Measurements from ENCODE around the gene ZNF441.
"Not testable (repeated sequence)": the region's sequence is repeated elsewhere in the genome, so short reads cannot be mapped to it uniquely, and the experiment has no call there.

The ZNF441 gene

DNA sequence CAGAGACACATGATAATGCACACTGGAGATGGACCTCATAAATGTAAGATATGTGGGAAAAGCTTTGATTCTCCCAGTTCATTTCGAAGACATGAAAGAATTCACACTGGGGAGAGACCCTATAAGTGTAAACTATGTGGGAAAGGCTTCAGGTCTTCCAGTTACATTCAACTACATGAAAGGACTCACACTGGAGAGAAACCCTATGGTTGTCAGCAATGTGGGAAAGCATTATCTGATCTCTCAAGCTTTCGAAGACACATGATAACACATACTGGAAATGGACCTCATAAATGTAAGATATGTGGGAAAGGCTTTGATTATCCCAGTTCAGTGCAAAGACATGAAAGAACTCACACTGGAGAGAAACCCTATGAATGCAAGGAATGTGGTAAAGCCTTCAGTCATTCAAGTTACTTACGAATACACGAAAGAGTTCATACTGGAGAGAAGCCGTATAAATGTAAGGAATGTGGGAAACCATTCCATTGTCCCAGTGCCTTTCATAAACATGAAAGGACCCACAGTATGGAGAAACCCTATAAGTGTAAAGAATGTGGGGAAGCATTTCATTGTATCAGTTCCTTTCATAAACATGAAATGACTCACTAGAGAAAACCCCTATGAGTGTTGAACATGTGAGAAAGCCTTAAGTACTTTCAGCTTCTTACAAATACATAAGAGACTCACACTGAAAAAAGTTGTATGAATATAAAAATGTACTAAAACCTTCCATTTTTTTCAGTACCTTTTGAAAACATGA is 14.7 kb downstream of the ZNF441 start:
- DNase-seq = no peak

DNA sequence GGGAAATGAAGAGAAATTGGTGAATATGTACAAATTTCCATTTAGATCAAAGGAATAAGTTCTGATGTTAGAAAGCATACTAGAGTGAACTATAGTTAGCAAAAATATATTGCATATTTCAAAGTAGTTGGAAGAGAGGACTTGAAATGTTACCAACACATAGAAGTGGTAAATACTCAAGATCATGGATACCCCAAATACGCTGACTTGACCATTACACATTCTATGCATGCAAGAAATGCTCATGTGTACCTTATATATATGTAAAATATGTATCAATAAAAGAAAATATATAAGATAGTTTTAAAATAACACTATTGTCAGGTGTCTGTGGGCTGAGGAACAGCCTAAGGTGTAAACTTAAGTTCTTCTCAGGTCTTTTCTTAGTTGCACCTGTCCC is 17.0 kb downstream of the ZNF441 start:
- DNase-seq = no peak

DNA sequence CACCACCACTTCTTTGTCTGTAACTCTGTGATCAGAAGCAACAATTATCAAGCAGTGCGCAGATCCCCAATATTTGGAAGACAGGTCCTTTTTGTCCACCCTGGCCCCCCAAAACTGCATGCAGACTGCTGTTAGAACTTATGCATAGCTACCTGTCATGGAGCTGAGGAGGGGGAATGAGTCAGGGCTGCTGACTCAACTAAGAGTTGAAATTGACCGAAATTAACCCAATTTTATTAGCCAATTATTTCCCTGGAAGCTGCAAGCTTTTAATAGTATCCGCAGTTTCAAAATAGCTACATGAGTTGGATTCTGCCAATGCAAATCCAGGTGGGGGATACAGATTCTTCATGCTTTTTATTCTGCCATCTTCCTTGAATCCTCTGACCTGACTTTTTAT is 17.6 kb downstream of the ZNF441 start:
- no peak for DNase-seq

DNA sequence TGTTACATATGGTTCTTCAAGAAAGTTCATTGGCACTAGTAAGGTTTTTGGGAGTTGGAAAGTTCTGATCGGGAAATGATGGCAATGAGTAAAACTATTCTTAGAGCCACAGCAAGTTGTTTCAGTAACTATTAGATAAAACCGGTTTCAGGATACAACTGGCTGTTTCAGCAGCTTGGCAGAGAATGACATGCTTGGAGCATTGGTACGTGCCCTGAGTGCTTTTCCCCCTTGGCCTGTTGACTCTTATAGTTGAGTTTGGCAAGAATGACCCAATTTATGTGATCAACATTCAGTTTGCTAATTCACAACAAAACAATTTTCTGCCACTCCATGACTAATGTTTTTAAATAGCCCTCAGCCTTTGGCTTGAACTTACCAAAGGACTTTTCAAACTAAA is 20.7 kb downstream of the ZNF441 start:
- DNase-seq = no peak

DNA sequence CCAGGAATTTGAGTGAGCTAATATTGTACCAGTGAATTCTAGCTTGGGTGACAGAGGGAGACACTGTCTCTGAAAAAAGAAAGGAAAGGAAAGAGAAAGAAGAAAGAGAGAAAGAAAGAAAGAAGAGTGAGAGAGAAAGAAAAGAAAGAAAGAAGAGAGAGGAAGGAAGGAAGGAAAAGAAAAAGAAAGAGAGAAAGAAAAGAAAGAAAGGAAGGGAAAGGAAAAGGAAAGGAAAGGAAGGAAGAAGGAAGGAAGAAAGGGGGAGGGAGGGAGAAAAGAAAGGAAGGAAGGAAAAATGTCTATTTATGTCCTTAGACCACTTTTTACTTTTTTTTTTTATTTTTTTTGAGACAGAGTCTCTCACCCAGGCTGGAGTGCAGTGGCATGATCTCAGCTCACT is 26.1 kb downstream of the ZNF441 start:
- no peak for DNase-seq

DNA sequence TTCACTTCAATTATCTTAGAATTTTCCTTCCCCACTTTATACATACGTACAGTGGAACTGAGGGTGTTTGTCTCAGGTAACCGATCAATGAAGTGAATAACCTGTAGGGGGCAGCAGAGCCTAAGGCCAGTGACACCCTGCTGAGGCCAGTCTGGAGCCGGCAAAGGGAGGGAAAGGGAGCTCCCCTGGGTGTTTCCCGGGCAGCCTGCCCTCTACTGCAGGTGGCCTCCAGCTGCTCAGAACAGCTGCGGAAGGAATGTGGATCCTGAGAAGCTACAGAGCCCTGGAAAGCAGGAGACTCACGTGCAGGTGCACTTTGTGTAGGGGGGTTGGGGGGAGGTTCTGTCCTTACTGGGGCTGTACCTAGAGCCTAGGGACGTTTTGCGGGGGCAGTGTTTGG is 30.7 kb downstream of the ZNF441 start:
- peak; percentile 13 for DNase-seq

DNA sequence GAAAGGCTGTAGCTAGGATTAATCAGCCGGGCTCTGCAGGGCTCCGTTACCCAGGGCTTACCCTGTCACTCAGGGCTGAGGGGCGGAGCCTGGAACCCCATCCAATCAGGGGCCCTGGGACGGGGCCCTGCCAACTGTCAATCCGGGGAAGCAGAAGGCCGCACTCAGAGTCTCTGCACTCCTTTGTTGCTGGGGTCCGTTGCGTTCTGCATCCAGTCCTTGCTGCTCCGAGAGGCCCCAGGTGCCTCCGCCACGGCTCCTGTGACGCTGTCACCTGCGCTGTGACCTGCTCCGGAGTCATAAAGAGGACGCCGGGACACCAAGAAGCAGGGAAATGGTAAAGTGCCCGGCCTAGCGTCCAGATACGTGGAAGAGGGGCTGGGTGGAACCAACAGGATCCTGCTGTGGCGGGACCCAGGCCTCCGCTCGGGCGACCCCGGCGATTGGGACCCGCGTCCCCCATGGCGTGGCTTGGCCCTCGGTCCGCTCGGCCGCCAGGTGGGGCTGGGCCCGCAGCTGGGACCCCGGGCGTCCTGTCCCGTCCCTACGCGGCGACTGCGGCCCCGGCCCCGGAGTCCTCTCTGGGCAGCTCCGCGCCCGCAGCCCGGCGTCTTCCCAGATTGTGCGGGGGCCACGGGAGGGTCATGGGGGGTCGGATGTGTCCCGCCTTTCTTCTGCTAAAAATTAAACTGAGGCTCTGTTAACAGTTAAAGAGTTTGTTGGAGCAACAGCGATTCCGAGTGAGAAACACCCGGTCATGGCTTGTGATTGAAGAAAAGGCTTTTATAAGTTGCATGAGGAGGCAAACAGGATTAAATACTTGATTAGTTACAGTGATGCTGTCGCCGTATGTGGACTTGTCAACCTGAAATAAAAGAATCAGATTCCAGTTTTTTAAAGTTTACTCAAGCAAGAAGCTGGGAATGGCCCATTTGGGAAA is 31.9 kb downstream of the ZNF441 start, which contains the start of gene ZNF491:
ZNF491 (plus strand) TSS at position 133 of the 940 bp plus-strand sequence. CDS start 7,431 bp downstream, outside the sequence.
- peak; percentile 77 for DNase-seq

DNA sequence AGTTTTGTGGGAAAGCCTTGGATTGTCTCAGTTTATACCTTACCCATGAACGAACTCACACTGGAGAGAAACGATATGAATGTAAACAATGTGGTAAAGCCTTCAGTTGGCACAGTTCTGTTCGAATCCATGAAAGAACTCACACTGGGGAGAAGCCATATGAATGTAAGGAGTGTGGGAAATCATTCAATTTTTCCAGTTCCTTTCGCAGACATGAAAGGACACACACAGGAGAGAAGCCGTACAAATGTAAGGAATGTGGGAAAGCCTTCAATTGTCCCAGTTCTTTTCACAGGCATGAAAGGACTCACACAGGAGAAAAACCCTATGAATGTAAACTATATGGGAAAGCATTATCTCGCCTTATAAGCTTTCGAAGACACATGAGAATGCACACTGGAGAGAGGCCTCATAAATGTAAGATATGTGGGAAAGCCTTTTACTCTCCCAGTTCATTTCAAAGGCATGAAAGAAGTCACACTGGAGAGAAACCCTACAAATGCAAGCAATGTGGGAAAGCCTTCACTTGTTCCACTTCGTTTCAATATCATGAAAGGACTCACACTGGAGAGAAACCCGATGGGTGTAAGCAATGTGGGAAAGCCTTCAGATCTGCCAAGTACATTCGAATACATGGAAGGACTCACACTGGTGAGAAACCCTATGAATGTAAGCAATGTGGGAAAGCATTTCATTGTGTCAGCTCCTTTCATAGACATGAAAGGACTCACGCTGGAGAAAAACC is 39.7 kb downstream of the ZNF441 start:
- DNase-seq = no peak

DNA sequence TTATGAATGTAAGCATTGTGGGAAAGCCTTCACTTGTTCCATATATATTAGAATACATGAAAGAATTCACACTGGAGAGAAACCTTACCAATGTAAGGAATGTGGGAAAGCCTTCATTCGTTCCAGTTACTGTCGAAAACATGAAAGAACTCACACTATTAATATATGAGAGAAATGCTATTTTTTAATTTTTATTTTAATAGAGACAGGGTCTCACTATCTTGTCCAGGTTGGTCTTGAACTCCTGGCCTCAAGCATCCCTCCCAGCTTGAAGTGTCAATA is 40.2 kb downstream of the ZNF441 start:
- no peak for DNase-seq

DNA sequence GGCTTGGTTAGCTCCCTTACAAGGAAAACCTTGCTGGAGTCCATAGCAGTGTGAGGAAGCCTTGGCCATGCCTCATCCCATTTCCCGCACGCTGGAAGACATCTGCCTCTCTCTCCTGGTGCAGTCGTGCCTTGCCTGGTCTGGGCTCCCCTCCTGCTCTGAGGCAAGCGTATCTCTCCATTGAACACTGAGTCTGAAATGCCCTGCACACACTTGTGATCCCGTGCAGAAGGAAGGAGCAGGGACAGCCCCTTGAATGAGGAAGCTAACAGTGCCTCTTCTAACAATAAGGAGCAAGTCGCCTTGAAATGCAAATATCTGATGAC is 46.9 kb downstream of the ZNF441 start:
- DNase-seq = no peak

DNA sequence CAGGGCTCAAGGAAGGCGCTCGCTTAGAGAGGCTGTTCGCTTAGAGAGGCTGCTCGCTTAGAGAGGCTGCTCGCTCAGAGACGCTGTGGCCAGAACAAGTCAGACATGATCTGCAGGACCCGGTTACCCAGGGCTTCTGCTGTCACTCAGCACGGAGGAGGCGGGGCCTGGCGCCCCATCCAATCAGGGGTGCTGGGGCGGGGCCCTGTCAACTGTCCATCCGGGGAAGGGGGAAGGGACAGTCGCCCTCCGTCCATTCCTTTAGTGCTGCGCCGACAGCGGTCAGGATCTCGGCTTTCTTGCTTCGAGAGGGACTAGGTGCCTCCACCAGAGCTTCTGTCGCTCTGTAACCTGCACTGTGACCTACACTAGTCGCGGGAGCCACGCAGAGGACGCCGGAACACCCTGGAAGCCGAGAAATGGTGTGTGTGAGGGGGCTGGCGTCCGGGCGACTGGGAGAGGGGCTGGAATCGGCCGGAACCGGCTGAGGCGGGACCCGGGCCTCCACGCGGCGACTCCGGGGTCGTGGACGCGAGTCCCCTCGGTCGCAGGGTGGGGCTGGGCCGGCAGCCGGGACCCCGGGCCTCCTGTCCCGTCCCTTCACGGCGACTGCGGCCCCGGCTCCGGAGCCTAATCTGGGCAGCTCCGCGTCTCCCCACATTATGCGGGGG is 47.4 kb downstream of the ZNF441 start, which contains the start of gene ZNF440:
ZNF440 (plus strand) TSS at position 245 of the 671 bp plus-strand sequence; CDS start at position 420, 175 bp downstream.
- DNase-seq = peak; percentile 66

DNA sequence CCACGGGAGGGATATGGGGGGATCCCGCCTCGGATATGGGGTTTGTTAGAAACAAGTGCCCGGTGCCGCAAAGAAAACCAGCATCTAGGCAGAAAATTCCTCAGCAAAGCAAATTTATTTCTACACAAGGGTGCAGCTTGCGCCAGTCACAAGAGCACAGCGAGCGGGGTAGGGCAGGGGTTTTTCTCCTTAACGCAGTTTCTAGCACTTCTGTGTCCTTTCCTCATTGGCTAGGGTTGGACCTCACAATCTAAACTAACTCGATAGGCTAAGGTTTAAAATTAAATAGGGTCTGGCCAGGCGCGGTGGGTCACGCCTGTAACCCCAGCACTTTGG is 47.9 kb downstream of the ZNF441 start:
- DNase-seq = no peak

DNA sequence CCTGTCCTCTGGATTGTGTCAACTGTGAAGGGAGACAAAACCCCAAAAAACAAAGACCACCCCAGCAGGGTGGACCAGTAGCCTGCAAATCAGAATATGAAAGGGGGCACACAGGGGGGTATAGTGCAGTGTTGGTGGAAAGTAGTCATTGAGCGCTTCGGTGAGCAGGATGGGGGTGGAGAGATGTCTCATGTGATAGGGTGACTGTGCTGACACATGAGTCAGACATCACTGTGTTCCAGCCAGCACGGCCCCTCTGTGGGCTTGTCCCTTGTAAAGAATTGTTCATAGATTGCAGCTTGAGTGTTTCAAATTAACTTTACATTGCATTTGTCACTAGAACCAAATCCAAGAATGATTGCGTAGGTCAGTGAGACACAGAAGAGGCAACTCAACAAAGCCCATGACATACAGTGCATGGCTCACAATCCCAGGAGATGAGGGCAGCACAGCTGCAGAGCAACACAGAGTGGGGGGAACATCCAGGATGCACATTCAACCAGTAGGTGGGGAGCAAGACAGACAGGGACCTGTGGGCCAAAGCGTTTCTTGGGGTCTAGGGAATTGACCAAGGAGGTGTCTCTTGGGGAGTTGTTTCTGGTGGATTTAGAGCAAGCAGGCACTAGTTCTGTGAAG is 54.8 kb downstream of the ZNF441 start:
- DNase-seq = no peak

DNA sequence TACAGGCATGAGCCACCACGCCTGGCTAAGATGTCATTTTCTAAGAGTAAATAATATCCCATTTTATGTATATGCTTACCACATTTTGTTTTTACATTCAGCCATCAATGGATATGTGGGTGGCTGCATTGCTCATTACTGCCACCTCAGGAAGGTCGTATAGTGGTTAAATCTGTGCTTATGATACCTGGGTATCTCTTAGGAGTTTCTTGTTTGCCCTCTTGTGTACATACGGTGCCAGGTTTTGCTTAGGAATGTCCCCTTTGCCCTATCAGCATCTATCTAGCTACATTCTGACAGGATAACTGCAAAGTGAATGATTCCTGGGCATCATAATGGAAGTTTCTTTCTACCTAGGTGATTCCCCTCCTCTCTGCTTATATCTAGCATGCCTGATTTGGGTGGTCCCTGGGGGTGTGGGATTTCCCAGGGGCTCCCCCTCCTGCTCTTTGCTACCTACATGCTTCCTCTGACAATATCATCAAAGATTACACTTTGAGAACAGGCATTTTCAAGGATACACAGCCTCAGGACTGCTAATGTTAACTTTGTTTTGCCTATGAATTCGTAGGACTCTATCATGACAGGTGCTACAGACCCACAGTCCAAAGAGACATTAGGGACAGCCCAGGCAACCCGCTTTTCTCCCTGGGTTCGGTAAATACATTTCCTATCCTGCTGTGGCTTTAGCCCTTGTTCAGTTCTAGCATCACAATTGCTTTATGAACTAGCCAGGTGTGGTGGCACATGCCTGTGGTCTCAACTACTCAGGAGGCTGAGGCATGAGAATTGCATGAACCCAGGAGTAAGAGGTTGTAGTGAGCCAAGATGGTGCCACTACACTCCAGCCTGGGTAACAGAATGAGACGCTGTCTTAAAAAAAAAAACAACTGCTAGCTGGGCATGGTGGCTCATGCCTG is 62.4 kb downstream of the ZNF441 start:
- DNase-seq = not testable (repeated sequence)

DNA sequence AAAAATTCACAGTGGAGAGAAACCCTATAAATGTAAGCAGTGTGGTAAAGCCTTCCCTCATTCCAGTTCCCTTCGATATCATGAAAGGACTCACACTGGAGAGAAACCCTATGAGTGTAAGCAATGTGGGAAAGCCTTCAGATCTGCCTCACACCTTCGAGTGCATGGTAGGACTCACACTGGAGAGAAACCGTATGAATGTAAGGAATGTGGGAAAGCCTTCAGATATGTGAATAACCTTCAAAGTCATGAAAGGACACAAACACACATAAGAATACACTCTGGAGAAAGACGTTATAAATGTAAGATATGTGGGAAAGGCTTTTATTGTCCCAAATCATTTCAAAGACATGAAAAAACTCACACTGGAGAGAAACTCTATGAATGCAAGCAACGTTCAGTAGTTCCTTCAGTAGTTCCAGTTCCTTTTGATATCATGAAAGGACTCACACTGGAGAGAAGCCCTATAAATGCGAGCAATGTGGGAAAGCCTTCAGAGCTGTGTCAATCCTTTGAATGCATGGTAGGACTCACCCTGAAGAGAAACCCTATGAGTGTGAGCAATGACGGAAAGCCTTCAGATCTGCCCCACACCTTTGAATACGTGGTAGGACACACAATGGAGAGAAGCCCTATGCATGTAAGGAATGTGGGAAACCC is 65.6 kb downstream of the ZNF441 start:
- DNase-seq = no peak

DNA sequence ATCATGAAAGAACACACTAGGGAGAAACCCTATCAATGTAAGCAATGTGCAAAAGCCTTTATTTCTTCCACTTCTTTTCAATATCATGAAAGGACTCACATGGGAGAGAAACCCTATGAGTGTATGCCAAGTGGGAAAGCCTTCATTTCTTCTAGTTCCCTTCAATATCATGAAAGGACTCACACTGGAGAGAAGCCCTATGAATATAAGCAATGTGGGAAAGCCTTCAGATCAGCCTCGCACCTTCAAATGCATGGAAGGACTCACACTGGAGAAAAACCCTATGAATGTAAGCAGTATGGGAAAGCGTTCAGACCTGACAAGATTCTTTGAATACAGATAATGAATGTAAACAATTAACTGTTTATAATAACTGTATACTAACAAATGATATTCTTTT is 66.7 kb downstream of the ZNF441 start:
- DNase-seq = no peak
